H9 (cell line): ENCODE results near the gene TTC3. TPM values are rescaled to one million over a fixed set of nuclear protein-coding genes. Genes with fewer than 3 reads are reported as not detected.
A peak's percentile ranks its signal among the peaks of the same experiment; 100 is the strongest.

Source experiments
- DNase-seq: peaks from one replicate; pipeline ENCODE4 v3.0.0-alpha.2; 2017
- H2AFZ ChIP-seq: one replicate; pipeline ENCODE4 v1.6.1; 2013; ENCODE audit warnings: mild to moderate bottlenecking, low read length, control low read depth, moderate library complexity
- H2AK5ac ChIP-seq: 2 replicates; pipeline ENCODE4 v1.6.1; 2013; ENCODE audit warnings: low read length, control low read depth, mixed read lengths; ENCODE audit not compliant: insufficient read length
- H2BK120ac ChIP-seq: one replicate; pipeline ENCODE4 v1.6.1; 2013; ENCODE audit warnings: low read depth, mild to moderate bottlenecking, low read length, control low read depth, inconsistent platforms; ENCODE audit not compliant: poor library complexity, severe bottlenecking
- H2BK12ac ChIP-seq: 2 replicates; pipeline ENCODE4 v1.6.1; 2013; ENCODE audit warnings: low read length, control low read depth, mixed read lengths, low read depth; ENCODE audit not compliant: insufficient read length
- H2BK15ac ChIP-seq: 2 replicates; pipeline ENCODE4 v1.6.1; 2013; ENCODE audit warnings: low read depth, low read length, control low read depth
- H2BK20ac ChIP-seq: one replicate; pipeline ENCODE4 v1.6.1; 2013; ENCODE audit warnings: low read depth, mild to moderate bottlenecking, low read length, control low read depth, inconsistent platforms; ENCODE audit not compliant: poor library complexity, severe bottlenecking
- H2BK5ac ChIP-seq: 2 replicates; pipeline ENCODE4 v1.6.1; 2013; ENCODE audit warnings: low read length, control low read depth, mixed read lengths; ENCODE audit not compliant: insufficient read length
- H3K14ac ChIP-seq: 2 replicates; pipeline ENCODE4 v1.6.1; 2013; ENCODE audit warnings: low read length, control low read depth; ENCODE audit not compliant: insufficient read depth
- H3K18ac ChIP-seq: 2 replicates; pipeline ENCODE4 v1.6.1; 2013; ENCODE audit warnings: low read depth, mild to moderate bottlenecking, mixed read lengths, low read length, control low read depth; ENCODE audit not compliant: insufficient read length
- H3K23ac ChIP-seq: 2 replicates; pipeline ENCODE4 v1.6.1; 2013; ENCODE audit warnings: low read length, control low read depth, mixed read lengths, low read depth; ENCODE audit not compliant: insufficient read length
- H3K23me2 ChIP-seq: 2 replicates; pipeline ENCODE4 v1.6.1; 2013; ENCODE audit warnings: low read depth, mild to moderate bottlenecking, mixed read lengths, low read length, control low read depth; ENCODE audit not compliant: insufficient read length, poor library complexity, severe bottlenecking
- H3K27ac ChIP-seq: 2 replicates; pipeline ENCODE4 v1.5.1; 2013; ENCODE audit warnings: low read length, control low read depth, mixed read lengths, low read depth; ENCODE audit not compliant: insufficient read length
- H3K27me3 ChIP-seq: 2 replicates; pipeline ENCODE4 v1.6.1; 2013; ENCODE audit warnings: low read length, control low read depth, inconsistent platforms; ENCODE audit not compliant: insufficient read depth
- H3K4ac ChIP-seq: 2 replicates; pipeline ENCODE4 v1.6.1; 2013; ENCODE audit warnings: low read depth, mild to moderate bottlenecking, control low read depth, inconsistent platforms, low read length, moderate library complexity
- H3K4me1 ChIP-seq: 2 replicates; pipeline ENCODE4 v1.6.1; 2013; ENCODE audit warnings: low read length, control low read depth, inconsistent platforms; ENCODE audit not compliant: insufficient read depth
- H3K4me2 ChIP-seq: 2 replicates; pipeline ENCODE4 v1.6.1; 2013; ENCODE audit warnings: low read length, control low read depth, mixed read lengths; ENCODE audit not compliant: insufficient read length, insufficient read depth
- H3K56ac ChIP-seq: 2 replicates; pipeline ENCODE4 v1.6.1; 2013; ENCODE audit warnings: low read depth, mild to moderate bottlenecking, mixed read lengths, low read length, control low read depth; ENCODE audit not compliant: insufficient read length
- H3K79me1 ChIP-seq: 2 replicates; pipeline ENCODE4 v1.6.1; 2013; ENCODE audit warnings: low read depth, mild to moderate bottlenecking, moderate library complexity, low read length, control low read depth, inconsistent platforms; ENCODE audit not compliant: insufficient read depth, poor library complexity, severe bottlenecking
- H3K79me2 ChIP-seq: 2 replicates; pipeline ENCODE4 v1.6.1; 2013; ENCODE audit warnings: low read length, control low read depth, inconsistent platforms; ENCODE audit not compliant: insufficient read depth
- H3K9ac ChIP-seq: 2 replicates; pipeline ENCODE4 v1.6.1; 2013; ENCODE audit warnings: low read length, control low read depth, mixed read lengths; ENCODE audit not compliant: insufficient read length; ENCODE audit errors: extremely low read depth
- H3K9me3 ChIP-seq: one replicate; pipeline ENCODE4 v1.6.1; 2013; ENCODE audit warnings: low read depth, low read length, inconsistent platforms; ENCODE audit not compliant: control insufficient read depth
- H3T11ph ChIP-seq: one replicate; pipeline ENCODE4 v1.6.1; 2013; ENCODE audit warnings: mild to moderate bottlenecking, low read length, control low read depth, inconsistent platforms
- H4K20me1 ChIP-seq: one replicate; pipeline ENCODE4 v1.6.1; 2013; ENCODE audit not compliant: control insufficient read depth, insufficient read length, insufficient read depth
- H4K5ac ChIP-seq: 2 replicates; pipeline ENCODE4 v1.6.1; 2013; ENCODE audit warnings: low read depth, mild to moderate bottlenecking, mixed read lengths, low read length, control low read depth; ENCODE audit not compliant: insufficient read length
- H4K8ac ChIP-seq: replicated peaks from 2 replicates; pipeline ENCODE4 v1.6.1; 2013; ENCODE audit warnings: low read length, control low read depth, mixed read lengths, low read depth; ENCODE audit not compliant: insufficient read length
- H4K91ac ChIP-seq: 2 replicates; pipeline ENCODE4 v1.6.1; 2013; ENCODE audit warnings: low read depth, mild to moderate bottlenecking, moderate library complexity, mixed read lengths, low read length, control low read depth; ENCODE audit not compliant: insufficient read length
- H3K27ac Mint-ChIP-seq, 3 experiments: 2 replicates in 2 of 3; 3 replicates in 1 of 3; pipeline ENCODE4 v1.8.0; 2020 to 2021; ENCODE audit warnings: mixed read lengths in 3 of 3, mild to moderate bottlenecking in 1 of 3, moderate library complexity in 1 of 3
- H3K27me3 Mint-ChIP-seq: 2 replicates; pipeline ENCODE4 v1.8.0; 2021; ENCODE audit warnings: low read depth, mild to moderate bottlenecking, moderate library complexity, mixed read lengths
- H3K36me3 Mint-ChIP-seq, 3 experiments: 2 replicates in 2 of 3; 3 replicates in 1 of 3; pipeline ENCODE4 v1.8.0; 2020 to 2021; ENCODE audit warnings: low read depth in 3 of 3, mixed read lengths in 3 of 3; ENCODE audit not compliant: insufficient read depth in 1 of 3
- H3K4me1 Mint-ChIP-seq, 2 experiments: 2 replicates each; pipeline ENCODE4 v1.8.0; 2020; ENCODE audit warnings: mixed read lengths in 2 of 2
- H3K4me3 Mint-ChIP-seq, 2 experiments: 2 replicates in 1 of 2; 3 replicates in 1 of 2; pipeline ENCODE4 v1.8.0; 2020 to 2021; ENCODE audit warnings: mild to moderate bottlenecking in 2 of 2, mixed read lengths in 2 of 2, moderate library complexity in 1 of 2
- H3K9me3 Mint-ChIP-seq, 2 experiments: 2 replicates in 1 of 2; 3 replicates in 1 of 2; pipeline ENCODE4 v1.8.0; 2020; ENCODE audit warnings: mild to moderate bottlenecking in 2 of 2, mixed read lengths in 2 of 2, moderate library complexity in 1 of 2
- WGBS: extraction: QIAGEN DNeasy Blood & Tissue Kit; methylation state at CpG from one replicate; pipeline ENCODE4 v1.1.7; 2013; ENCODE audit warnings: missing lambda C conversion rate, low lambda C conversion rate, mixed read lengths; ENCODE audit not compliant: insufficient read length; ENCODE audit errors: extremely low coverage; 5-methylcytosine and 5-hydroxymethylcytosine counted together
- total RNA-seq: library from RNA; stranded (reverse); gene quantifications from 2 replicates; pipeline ENCODE4 v1.2.1, GENCODE V29; 2021
- TF ChIP-seq, protein P1 (sequence below): fragments of 200-600 bp; sonication (generic); conservative IDR thresholded peaks from 3 replicates; pipeline ENCODE4 v1.8.0; 2021; ENCODE audit warnings: antibody characterized with exemption, mild to moderate bottlenecking

TTC3 gene
- total RNA-seq, 1 experiment from 2014 or later, result 46.5 TPM

DNA sequence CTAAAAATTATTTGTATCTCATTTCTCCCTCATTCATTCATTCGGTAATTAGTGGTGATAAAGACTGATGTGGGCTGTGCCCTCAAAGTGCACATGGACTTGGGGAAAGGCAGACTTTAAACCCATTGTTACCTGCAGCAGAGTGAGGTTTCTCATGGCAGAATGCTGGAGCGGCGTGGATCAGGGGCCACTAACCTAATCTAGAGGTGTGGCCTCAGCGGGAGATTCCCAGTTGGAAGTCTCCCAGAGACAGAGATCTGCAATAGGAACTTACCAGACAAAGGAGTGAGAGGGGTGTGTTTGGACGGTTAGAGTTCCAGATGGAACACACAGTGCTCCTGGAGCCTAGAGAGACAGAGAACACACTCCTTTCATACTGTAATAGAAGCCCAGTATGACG is 120.6 kb downstream of the TTC3 start:
- Mint-ChIP-seq H3K27me3 (no peaks in the 10 kb centered on the region), H3K27ac (peak overlapping the region in 1 of 3 experiments; percentile 34; a peak in 1 of 7 replicates), H3K9me3 (no peaks in the 10 kb centered on the region), H3K4me3 (no peak overlapping the region), H3K4me1 (peaks cover 12 to 13% of the 10 kb centered on the region in 2 experiments), H3K36me3 (peaks cover 14 to 44% (median 25%) of the 10 kb centered on the region in 3 experiments)
- no peak overlapping the region for H3K18ac ChIP-seq
- no peaks in the 10 kb centered on the region for H3K79me2 ChIP-seq
- no peak overlapping the region for H3K56ac ChIP-seq
- no peak overlapping the region for H2BK20ac ChIP-seq
- no peak overlapping the region for H2BK5ac ChIP-seq
- H3K9me3 ChIP-seq, result no peaks in the 10 kb centered on the region
- H4K5ac ChIP-seq, result no peak overlapping the region
- H3K4me2 ChIP-seq, result no peak overlapping the region
- TF ChIP-seq, protein P1, sequence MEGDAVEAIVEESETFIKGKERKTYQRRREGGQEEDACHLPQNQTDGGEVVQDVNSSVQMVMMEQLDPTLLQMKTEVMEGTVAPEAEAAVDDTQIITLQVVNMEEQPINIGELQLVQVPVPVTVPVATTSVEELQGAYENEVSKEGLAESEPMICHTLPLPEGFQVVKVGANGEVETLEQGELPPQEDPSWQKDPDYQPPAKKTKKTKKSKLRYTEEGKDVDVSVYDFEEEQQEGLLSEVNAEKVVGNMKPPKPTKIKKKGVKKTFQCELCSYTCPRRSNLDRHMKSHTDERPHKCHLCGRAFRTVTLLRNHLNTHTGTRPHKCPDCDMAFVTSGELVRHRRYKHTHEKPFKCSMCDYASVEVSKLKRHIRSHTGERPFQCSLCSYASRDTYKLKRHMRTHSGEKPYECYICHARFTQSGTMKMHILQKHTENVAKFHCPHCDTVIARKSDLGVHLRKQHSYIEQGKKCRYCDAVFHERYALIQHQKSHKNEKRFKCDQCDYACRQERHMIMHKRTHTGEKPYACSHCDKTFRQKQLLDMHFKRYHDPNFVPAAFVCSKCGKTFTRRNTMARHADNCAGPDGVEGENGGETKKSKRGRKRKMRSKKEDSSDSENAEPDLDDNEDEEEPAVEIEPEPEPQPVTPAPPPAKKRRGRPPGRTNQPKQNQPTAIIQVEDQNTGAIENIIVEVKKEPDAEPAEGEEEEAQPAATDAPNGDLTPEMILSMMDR, result no peak
- H3K4me1 ChIP-seq, result no peaks in the 10 kb centered on the region
- no peak overlapping the region for H3K9ac ChIP-seq
- H2AK5ac ChIP-seq, result no peak overlapping the region
- no peak overlapping the region for H4K91ac ChIP-seq
- H3K23me2 ChIP-seq, result no peaks in the 10 kb centered on the region
- no peak overlapping the region for H3K14ac ChIP-seq
- no peaks in the 10 kb centered on the region for H4K20me1 ChIP-seq
- H2BK15ac ChIP-seq, result no peak overlapping the region
- H3K27me3 ChIP-seq, result no peaks in the 10 kb centered on the region
- H3K23ac ChIP-seq, result no peak overlapping the region
- H2BK120ac ChIP-seq, result no peak overlapping the region
- no peak overlapping the region for H2BK12ac ChIP-seq
- no peak overlapping the region for H4K8ac ChIP-seq
- H3K79me1 ChIP-seq, result no peaks in the 10 kb centered on the region
- no peak overlapping the region for H3K4ac ChIP-seq
- no CpG with 5 or more reads among the region's 6 CpGs for WGBS
- no peak overlapping the region for H3T11ph ChIP-seq
- H2AFZ ChIP-seq, result no peak overlapping the region
- no peak overlapping the region for H3K27ac ChIP-seq
- no peak for DNase-seq
